ENCODE results near the gene FBLN1.
A peak's percentile ranks its signal among the peaks of the same experiment; 100 is the strongest.

Gene FBLN1

DNA sequence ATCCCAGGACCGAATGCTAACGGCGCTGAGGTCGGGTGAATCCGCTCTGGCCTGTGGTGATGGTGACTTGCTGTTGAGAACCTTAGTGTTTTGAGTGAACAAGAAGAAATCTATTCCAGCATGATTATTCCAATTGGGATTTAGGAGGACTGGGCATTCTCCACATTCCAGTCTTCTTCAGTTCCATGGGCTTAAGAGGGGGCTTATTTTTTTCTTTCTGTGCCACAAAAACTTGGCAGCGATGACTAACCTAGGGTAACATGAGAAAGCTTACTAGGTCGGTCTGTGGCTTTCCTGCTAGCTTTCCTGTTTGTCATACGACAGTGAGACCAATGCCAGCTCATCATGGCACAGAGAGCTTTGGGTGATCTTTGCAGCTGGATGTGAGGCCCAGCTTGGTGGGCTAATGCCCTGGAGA is 106.1 kb downstream of the FBLN1 start:
- no peak overlapping the region for H3K4me2 ChIP-seq (ENCODE audit: low read length, poor library complexity, severe bottlenecking)
- H2BK12ac ChIP-seq (ENCODE audit: low read length in 2 of 2), result no peak overlapping the region
- DNase-seq, result peak; percentile 44
- no peak overlapping the region for H2BK5ac ChIP-seq (ENCODE audit: low read depth, low read length, poor library complexity, severe bottlenecking)
- H2BK15ac ChIP-seq (ENCODE audit: low read depth, poor library complexity, severe bottlenecking), result no peak overlapping the region
- H3K14ac ChIP-seq (ENCODE audit: low read length in 2 of 2), result no peak overlapping the region
- H3K27ac ChIP-seq (ENCODE audit: low read length, poor library complexity, severe bottlenecking), result peak overlapping the region; percentile 54
- H3K36me3 ChIP-seq (ENCODE audit: control insufficient read depth in 1 of 2, insufficient read depth in 2 of 2, low read depth in 1 of 2, low read length in 2 of 2), result peaks cover 0 to 11% of the 10 kb centered on the region in 2 experiments
- no peaks in the 10 kb centered on the region for H3K27me3 ChIP-seq (ENCODE audit: control insufficient read depth in 1 of 2, insufficient read depth in 1 of 2, low read length in 2 of 2)
- no peak overlapping the region for H2AFZ ChIP-seq (ENCODE audit: low read depth, low read length)
- H3K4me1 ChIP-seq (ENCODE audit: control insufficient read depth, insufficient read depth, low read depth, low read length), result peaks cover 37% of the 10 kb centered on the region
- no peaks in the 10 kb centered on the region for H3K79me1 ChIP-seq (replicated peaks; ENCODE audit: low read length, poor library complexity, severe bottlenecking)
- H3K9ac ChIP-seq (ENCODE audit: low read length), result no peak overlapping the region
- H4K91ac ChIP-seq (ENCODE audit: low read length), result no peak overlapping the region
- H4K8ac ChIP-seq (ENCODE audit: low read length), result no peak overlapping the region
- no peak overlapping the region for H3K4me3 ChIP-seq (ENCODE audit: insufficient read depth in 1 of 2, low read depth in 1 of 2, low read length in 2 of 2)
- no peak overlapping the region for H3K4ac ChIP-seq (ENCODE audit: low read depth in 1 of 2, low read length in 2 of 2)
- peak overlapping the region; percentile 15 for H2AK5ac ChIP-seq (ENCODE audit: low read length, severe bottlenecking)
- no peak overlapping the region for H3K18ac ChIP-seq (ENCODE audit: low read depth in 1 of 2, low read length in 2 of 2)
- H2BK120ac ChIP-seq (ENCODE audit: low read depth, low read length), result no peak overlapping the region
- no peak overlapping the region for H3K23ac ChIP-seq (ENCODE audit: low read length in 2 of 2)
- H3K9me3 ChIP-seq (ENCODE audit: control insufficient read depth, low read length), result no peaks in the 10 kb centered on the region
- 82% methylated on average over 8 of the region's 8 CpGs for WGBS

DNA sequence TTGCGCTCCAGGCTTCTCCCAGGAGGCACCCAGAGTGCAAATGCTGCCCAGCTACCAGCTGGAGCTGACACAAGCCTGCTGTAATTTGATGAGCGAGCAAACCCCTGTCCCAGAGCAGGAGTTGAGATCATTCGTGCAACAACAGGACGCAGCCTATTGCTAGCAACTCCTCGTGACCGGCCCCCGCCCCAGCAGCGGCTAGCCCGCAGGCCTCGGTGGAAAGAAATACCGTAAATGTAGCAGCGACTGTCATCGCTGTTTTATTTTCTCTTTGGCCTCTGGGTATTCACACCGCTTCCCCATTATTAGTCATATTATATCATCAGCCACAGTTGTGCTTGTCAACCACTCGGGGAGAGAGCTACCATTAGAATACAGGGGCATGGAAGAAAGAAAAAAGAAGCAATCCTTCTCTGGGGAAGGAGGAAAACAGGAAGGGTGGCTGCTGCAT is 109.8 kb downstream of the FBLN1 start:
- WGBS, result 68% methylated on average over 15 of the region's 15 CpGs
- H2BK120ac ChIP-seq (ENCODE audit: low read depth, low read length), result no peak overlapping the region
- H3K4me3 ChIP-seq (ENCODE audit: insufficient read depth in 1 of 2, low read depth in 1 of 2, low read length in 2 of 2), result peak overlapping the region in 1 of 2 experiments; percentile 41
- no peaks in the 10 kb centered on the region for H3K36me3 ChIP-seq (ENCODE audit: control insufficient read depth in 1 of 2, insufficient read depth in 2 of 2, low read depth in 1 of 2, low read length in 2 of 2)
- H3K4ac ChIP-seq (ENCODE audit: low read depth in 1 of 2, low read length in 2 of 2), result no peak overlapping the region
- no peaks in the 10 kb centered on the region for H3K9me3 ChIP-seq (ENCODE audit: control insufficient read depth, low read length)
- no peak overlapping the region for H3K23ac ChIP-seq (ENCODE audit: low read length in 2 of 2)
- H2BK5ac ChIP-seq (ENCODE audit: low read depth, low read length, poor library complexity, severe bottlenecking), result peak overlapping the region; percentile 2
- no peak overlapping the region for H2AK5ac ChIP-seq (ENCODE audit: low read length, severe bottlenecking)
- peak overlapping the region; percentile 76 for H3K4me2 ChIP-seq (ENCODE audit: low read length, poor library complexity, severe bottlenecking)
- H2BK12ac ChIP-seq (ENCODE audit: low read length in 2 of 2), result no peak overlapping the region
- H3K14ac ChIP-seq (ENCODE audit: low read length in 2 of 2), result no peak overlapping the region
- H3K4me1 ChIP-seq (ENCODE audit: control insufficient read depth, insufficient read depth, low read depth, low read length), result peaks cover 19% of the 10 kb centered on the region
- peak overlapping the region; percentile 66 for H3K27ac ChIP-seq (ENCODE audit: low read length, poor library complexity, severe bottlenecking)
- H2BK15ac ChIP-seq (ENCODE audit: low read depth, poor library complexity, severe bottlenecking), result no peak overlapping the region
- no peak for DNase-seq
- no peak overlapping the region for H4K91ac ChIP-seq (ENCODE audit: low read length)
- peak overlapping the region; percentile 92 for H3K9ac ChIP-seq (ENCODE audit: low read length)
- H3K18ac ChIP-seq (ENCODE audit: low read depth in 1 of 2, low read length in 2 of 2), result no peak overlapping the region
- no peak overlapping the region for H2AFZ ChIP-seq (ENCODE audit: low read depth, low read length)
- H3K27me3 ChIP-seq (ENCODE audit: control insufficient read depth in 1 of 2, insufficient read depth in 1 of 2, low read length in 2 of 2), result no peaks in the 10 kb centered on the region
- H4K8ac ChIP-seq (ENCODE audit: low read length), result no peak overlapping the region
- H3K79me1 ChIP-seq (replicated peaks; ENCODE audit: low read length, poor library complexity, severe bottlenecking), result no peaks in the 10 kb centered on the region

DNA sequence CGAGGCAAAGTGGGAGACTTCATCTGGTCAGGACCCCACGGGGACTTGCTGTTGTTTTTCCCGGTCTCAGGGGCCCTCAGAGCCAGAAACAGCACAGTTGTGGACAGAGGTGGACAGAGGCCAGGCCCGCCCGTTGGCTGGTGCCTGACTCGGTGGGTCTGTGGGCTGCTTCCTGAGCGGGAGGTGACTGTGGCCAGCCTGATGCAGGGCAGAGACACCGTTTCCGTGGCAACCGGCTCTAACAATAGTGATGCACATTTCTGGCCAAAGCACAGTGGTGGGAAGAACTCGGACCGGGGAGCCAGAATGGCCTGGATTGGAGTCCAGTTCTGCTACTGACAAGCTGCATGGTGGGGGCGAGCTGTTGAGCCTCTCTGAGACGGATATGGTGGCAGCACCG is 110.3 kb downstream of the FBLN1 start:
- no peak overlapping the region for H2AFZ ChIP-seq (ENCODE audit: low read depth, low read length)
- peak overlapping the region in 1 of 2 experiments; percentile 14 for H3K14ac ChIP-seq (ENCODE audit: low read length in 2 of 2)
- no peaks in the 10 kb centered on the region for H3K27me3 ChIP-seq (ENCODE audit: control insufficient read depth in 1 of 2, insufficient read depth in 1 of 2, low read length in 2 of 2)
- no peak overlapping the region for H2BK15ac ChIP-seq (ENCODE audit: low read depth, poor library complexity, severe bottlenecking)
- peak overlapping the region; percentile 76 for H3K4me2 ChIP-seq (ENCODE audit: low read length, poor library complexity, severe bottlenecking)
- no peaks in the 10 kb centered on the region for H3K79me1 ChIP-seq (replicated peaks; ENCODE audit: low read length, poor library complexity, severe bottlenecking)
- no peak overlapping the region for H2BK12ac ChIP-seq (ENCODE audit: low read length in 2 of 2)
- peak overlapping the region; percentile 92 for H3K9ac ChIP-seq (ENCODE audit: low read length)
- H3K27ac ChIP-seq (ENCODE audit: low read length, poor library complexity, severe bottlenecking), result peak overlapping the region; percentile 66
- no peak overlapping the region for H3K18ac ChIP-seq (ENCODE audit: low read depth in 1 of 2, low read length in 2 of 2)
- H4K91ac ChIP-seq (ENCODE audit: low read length), result no peak overlapping the region
- H3K4me3 ChIP-seq (ENCODE audit: insufficient read depth in 1 of 2, low read depth in 1 of 2, low read length in 2 of 2), result peak overlapping the region in 1 of 2 experiments; percentile 41
- H3K9me3 ChIP-seq (ENCODE audit: control insufficient read depth, low read length), result no peaks in the 10 kb centered on the region
- H2BK120ac ChIP-seq (ENCODE audit: low read depth, low read length), result no peak overlapping the region
- H3K4me1 ChIP-seq (ENCODE audit: control insufficient read depth, insufficient read depth, low read depth, low read length), result peaks cover 16% of the 10 kb centered on the region
- no peak for DNase-seq
- H4K8ac ChIP-seq (ENCODE audit: low read length), result no peak overlapping the region
- H3K36me3 ChIP-seq (ENCODE audit: control insufficient read depth in 1 of 2, insufficient read depth in 2 of 2, low read depth in 1 of 2, low read length in 2 of 2), result no peaks in the 10 kb centered on the region
- 79% methylated on average over 15 of the region's 15 CpGs for WGBS
- peak overlapping the region; percentile 38 for H2AK5ac ChIP-seq (ENCODE audit: low read length, severe bottlenecking)
- peak overlapping the region; percentile 2 for H2BK5ac ChIP-seq (ENCODE audit: low read depth, low read length, poor library complexity, severe bottlenecking)
- no peak overlapping the region for H3K23ac ChIP-seq (ENCODE audit: low read length in 2 of 2)
- H3K4ac ChIP-seq (ENCODE audit: low read depth in 1 of 2, low read length in 2 of 2), result no peak overlapping the region

DNA sequence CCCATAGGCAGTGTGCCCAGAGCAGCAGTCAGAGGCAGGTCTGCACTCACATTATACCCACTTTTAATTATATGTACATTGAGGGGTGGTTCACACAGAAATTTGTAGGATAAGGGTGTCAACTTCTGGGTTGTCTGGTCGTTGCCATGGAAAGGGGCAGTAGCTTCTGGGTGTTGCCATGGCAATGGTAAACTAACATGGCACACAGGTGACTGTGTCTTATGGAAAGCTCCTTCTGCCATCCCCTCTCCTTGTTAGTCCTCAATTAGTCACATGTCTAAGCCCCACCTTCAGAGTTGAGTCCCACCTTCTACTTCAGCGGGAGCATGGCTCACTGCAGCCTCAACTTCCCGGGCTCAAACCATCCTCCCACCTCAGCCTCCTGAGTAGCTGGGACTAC is 112.7 kb downstream of the FBLN1 start:
- Histone ChIP-seq H3K27ac (ENCODE audit: low read length, poor library complexity, severe bottlenecking) (no peak overlapping the region), H3K9me3 (ENCODE audit: control insufficient read depth, low read length) (no peaks in the 10 kb centered on the region), H3K4me2 (ENCODE audit: low read length, poor library complexity, severe bottlenecking) (no peak overlapping the region), H3K27me3 (ENCODE audit: control insufficient read depth in 1 of 2, insufficient read depth in 1 of 2, low read length in 2 of 2) (no peaks in the 10 kb centered on the region), H2AK5ac (ENCODE audit: low read length, severe bottlenecking) (peak overlapping the region; percentile 4), H2BK120ac (ENCODE audit: low read depth, low read length) (no peak overlapping the region), H3K23ac (ENCODE audit: low read length in 2 of 2) (no peak overlapping the region), H2AFZ (ENCODE audit: low read depth, low read length) (no peak overlapping the region), H4K8ac (ENCODE audit: low read length) (no peak overlapping the region), H2BK12ac (ENCODE audit: low read length in 2 of 2) (no peak overlapping the region), H2BK5ac (ENCODE audit: low read depth, low read length, poor library complexity, severe bottlenecking) (no peak overlapping the region), H3K14ac (ENCODE audit: low read length in 2 of 2) (no peak overlapping the region), H3K36me3 (ENCODE audit: control insufficient read depth in 1 of 2, insufficient read depth in 2 of 2, low read depth in 1 of 2, low read length in 2 of 2) (no peaks in the 10 kb centered on the region), H3K18ac (ENCODE audit: low read depth in 1 of 2, low read length in 2 of 2) (no peak overlapping the region), H2BK15ac (ENCODE audit: low read depth, poor library complexity, severe bottlenecking) (no peak overlapping the region), H3K4me1 (ENCODE audit: control insufficient read depth, insufficient read depth, low read depth, low read length) (peaks cover 8% of the 10 kb centered on the region), H4K91ac (ENCODE audit: low read length) (no peak overlapping the region), H3K4ac (ENCODE audit: low read depth in 1 of 2, low read length in 2 of 2) (no peak overlapping the region), H3K4me3 (ENCODE audit: insufficient read depth in 1 of 2, low read depth in 1 of 2, low read length in 2 of 2) (no peak overlapping the region), H3K79me1 (replicated peaks; ENCODE audit: low read length, poor library complexity, severe bottlenecking) (no peaks in the 10 kb centered on the region), H3K9ac (ENCODE audit: low read length) (no peak overlapping the region)
- 61% methylated on average over 2 of the region's 3 CpGs for WGBS
- no peak for DNase-seq

All from mesenchymal stem cell (in vitro differentiated cells and primary cell).